NCI-H146 treated with DMSO at 0.1 percent for 48 hours (cell line): ENCODE results near the gene MND1.
"Not testable (repeated sequence)": the region's sequence is repeated elsewhere in the genome, so short reads cannot be mapped to it uniquely, and the experiment has no call there.

Experiments used
- DNase-seq: peaks from one replicate; lab custom pipeline; 2025; ENCODE audit not compliant: unreplicated experiment; lab: John Stamatoyannopoulos, UW

Gene MND1

DNA sequence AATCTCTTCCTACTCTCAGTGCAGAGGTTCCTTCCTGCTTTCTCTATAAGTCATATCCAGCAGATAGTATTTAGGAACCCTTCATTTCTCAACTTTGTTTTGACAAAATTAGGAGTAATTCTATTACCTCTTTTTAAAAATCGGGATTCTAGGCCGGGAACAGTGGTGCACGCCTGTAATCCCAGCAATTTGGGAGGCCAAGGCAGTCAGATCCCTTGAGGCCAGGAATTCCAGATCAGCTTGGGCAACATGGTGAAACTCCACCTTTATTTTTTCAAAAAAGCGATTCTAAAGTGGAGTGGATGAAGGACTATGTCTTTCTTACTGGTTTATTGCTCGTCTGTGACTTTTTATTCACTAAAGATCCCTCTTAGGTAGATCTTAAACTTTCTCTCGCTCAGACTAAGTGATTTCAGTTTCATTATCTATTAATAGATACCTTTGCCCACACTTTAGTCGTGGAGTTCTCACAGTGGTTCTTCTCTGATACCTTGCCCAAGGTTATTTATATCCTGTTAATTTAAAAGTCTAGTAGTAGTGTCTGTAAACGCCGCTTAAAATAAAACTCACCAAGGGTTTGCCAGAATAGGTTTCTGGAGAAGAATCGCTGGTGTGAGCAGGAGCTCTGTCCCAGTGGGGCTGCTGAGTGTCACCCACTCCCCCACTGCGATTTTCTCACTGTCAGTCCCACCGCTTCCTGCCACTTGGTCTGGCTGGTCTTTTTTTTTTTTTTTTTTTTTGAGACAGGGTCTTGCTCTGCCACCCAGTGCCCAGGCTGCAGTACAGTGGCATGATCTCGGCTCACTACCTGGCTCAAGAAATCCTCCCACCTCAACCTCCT lies 94.6 kb downstream of the MND1 start:
- DNase-seq = no peak

DNA sequence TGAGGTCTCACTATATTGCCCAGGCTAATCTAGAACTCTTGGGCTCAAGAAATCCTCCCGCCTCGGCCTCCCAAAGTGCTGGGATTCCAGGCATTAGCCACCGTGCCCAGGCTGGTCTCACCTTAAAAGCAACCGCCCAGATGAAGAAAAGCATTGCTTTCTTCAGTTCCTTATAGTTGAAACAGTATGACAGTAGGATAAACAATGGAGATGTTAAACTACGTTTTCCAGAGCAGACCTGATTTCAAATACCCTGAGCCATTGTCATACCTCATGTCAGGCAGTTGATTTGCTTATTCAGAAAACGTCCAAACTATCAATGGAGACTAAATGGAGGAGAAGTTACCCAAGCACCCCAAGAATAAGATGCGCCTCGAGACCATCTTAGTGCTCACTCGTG lies 95.3 kb downstream of the MND1 start:
- no peak for DNase-seq

DNA sequence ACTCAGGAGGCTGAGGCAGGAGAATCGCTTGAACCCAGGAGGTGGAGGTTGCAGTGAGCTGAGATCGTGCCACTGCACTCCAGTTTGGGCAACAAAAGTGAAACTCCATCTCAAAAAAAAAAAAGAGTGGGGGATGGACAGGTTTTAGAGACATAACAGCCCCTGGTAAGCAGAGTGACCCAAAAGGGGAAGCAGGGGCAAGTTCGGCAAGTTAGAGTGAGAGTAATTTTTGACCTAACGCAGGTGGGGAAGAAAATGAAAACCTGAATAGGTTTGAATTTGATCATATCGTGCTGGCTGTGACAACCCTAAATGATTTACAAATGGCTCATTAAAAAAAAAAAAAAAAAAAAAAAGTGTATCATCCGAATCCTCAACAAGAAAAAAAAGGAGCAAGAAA lies 96.0 kb downstream of the MND1 start:
- no peak for DNase-seq

DNA sequence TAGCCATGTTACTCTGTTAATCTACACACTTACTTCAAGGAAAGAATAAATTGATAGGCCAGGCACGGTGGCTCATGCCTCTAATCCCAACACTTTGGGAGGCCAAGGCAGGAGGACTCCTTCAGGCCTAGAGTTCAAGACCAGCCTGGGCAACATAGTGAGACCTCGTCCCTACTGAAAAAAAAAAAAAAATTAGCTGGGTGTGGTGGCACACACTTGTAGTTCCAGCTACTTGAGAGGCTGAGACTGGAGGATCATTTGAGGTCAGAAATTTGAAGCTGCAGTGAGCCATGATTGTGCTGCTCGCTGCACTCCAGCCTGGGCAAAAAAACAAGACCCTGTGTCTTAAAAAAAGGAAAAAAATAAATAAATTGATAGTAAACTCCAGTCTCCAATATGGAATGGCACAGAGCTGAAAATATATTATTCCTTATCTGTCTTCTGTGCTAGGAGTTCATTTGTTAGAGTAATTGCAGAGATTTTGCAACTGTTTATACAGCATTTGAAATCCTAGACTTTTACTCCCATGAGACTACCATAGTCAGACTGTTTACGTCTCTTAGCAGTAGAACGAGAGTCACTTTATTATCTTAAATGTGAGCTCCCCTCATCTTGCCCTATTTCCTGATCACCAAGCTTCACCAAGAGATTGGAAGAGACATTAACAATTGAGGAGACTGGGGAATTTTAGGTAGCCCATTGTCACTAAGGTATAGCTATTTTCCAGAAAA lies 102.9 kb downstream of the MND1 start:
- DNase-seq = no peak

DNA sequence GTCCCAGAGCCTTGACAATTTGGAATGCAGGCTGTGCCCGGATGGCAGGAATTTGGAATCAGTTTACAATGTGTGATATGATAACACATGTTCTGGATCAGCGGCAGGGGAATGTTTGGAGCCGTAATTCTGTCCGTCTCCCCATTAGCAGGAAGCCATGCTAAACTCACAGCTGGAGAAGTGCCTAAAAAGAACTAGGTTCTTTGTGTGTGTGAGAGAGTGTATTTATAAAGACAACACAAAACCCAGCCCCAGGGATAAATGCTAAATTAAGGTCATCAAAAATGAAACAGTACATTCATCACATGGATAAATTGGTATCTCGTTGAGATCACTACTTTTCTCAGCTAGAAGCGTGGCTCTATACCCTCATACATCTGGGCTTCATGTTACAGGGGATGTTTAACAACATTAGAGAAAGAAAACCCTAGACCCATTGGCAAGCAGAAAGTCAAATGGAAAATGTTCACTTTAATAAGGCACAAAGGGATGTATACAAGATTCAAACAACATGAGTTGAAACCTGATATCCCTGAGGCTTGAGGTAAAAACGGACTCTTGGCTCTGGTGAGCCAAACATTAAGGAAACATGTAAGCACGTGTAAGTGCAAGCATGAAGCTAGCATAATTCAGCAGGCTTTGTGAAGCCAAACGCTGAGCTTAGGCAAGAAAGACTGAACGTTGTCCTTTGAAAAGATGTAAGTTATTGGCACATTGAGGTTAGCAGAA lies 103.7 kb downstream of the MND1 start:
- DNase-seq = peak; percentile 8

DNA sequence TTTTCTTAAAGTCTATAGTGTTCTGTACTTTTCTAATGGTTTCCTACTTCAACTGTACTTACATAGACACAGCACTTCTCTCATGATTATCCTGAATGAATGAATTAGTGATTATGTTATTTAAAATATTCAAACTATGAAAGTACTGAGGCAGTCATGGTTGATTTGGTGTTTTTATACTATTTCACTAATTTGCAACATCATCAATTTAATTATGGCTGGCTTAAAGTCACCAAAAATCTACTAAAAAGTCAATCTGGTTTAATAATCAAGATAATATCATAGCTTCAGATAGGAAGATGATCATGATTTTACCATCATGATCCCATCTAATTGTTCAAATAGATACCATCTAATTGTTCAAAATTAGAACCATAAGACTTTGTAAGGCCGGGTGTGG lies 104.8 kb downstream of the MND1 start:
- DNase-seq = no peak

DNA sequence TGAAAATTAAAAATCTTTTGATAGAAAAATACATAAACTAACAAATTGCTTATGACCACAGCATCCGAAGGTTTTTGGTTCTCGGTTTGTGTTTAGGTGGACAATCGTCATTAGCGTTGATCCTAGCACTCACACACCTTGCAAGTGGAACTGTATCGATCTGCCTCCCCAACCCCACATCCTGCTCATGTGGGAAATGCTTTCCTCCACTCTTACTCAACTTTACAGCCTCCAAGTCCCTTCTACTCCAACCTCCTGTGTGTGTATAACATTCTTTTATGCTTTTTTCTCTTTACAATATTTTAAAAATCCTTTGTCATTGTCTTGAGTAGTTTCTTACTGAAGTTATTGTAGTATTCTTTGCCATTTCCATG lies 106.0 kb downstream of the MND1 start:
- no peak for DNase-seq

DNA sequence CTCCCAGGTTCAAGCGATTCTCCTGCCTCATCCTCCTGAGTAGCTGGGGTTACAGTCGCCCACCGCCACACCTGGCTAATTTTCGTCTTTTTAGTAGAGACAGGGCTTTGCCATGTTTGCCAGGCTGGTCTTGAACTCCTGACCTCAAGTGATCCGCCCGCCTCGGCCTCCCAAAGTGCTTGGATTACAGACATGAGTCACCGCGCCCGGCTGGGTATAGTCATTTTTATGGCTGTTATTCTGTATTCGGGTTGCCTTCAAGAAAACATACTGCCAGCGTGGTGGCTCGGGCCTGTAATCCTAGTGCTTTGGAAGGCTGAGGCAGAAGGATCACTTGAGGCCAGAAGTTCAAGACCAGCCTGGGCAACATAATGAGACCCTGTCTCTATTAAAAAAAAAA lies 106.7 kb downstream of the MND1 start:
- DNase-seq = not testable (repeated sequence)

DNA sequence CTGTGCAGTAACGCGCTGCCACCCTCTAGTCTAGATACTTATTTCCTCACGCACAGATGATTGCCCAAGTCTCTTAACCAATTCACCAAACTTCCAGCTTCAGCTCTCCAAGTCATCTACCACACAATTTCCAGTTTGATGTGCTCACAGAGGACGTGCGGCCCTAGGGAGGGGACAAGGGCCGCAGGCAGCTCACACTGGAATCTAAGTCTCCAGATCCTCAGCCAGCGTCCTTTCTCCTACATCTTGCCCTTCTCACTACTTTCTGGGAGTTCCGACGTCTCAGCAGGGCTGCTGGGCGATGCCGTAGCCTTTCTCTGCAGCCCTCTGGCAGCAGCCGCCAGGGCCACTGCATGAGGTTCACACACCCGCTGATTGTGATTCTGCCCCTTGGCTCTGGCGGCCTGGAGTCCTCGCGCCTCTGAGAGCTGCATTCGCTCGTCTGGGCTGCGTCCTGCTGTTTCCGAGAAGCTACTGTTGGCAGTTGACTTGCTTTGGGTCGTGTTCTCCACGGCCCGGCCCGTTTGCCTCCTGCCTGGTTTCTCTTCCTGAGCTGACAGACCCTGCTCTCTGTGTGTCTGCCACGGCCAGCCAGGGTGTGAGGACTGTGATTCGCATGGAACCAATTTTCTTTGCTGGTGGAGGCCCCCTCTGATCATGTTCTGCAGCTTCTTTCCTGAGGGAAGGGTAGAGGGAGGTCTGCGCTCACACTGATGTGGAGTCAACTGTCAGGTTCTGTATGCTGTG lies 107.6 kb downstream of the MND1 start:
- DNase-seq = no peak

DNA sequence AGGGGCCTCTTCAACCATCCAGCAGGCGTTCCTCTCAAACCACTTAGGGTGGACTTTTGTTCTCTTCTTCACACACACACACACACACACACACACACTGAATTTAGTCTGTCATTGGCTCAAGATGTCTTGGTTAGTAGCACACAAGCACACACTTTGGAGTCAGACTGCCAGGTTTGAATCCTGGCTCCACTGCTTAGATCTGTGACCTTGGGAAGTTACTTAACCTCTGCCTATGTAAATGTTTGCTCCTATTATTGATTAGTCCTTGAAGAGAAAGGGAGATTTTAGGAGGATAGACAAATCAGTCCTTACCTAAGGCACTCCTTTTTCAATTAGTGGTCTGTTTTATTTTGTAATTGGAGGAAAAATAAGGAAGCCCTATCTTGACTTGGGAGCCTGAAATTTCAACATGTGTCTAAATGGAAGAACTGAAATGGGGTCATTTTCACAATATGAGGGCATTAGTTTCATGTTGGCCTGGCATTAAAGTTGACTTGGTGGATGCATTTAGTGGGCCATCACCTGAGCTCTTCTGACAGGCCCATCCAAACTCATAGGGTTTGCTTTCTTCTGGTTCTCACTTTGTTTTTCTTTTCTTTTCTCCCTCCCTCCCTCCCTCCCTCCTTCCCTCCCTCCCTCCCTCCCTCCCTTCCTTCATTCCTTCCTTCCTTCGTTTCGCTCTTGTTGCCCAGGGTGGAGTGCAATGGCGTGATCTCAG lies 108.3 kb downstream of the MND1 start:
- DNase-seq = no peak

DNA sequence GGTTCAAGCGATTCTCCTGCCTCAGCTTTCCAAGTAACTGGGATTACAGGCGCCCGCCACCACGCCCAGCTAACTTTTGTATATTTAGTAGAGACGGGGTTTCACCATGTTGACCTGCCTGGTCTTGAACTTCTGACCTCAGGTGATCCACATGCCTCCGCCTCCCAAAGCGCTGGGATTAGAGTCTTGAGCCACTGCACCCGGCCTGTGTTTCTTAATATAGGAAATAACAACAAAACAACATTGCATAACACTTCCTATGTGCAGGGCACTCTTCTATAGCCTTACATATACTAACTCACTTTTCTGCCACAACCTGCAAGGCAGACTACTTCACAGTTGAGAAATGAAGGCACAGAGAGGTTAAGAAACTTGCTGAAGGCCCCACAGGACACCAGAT lies 108.9 kb downstream of the MND1 start:
- no peak for DNase-seq

DNA sequence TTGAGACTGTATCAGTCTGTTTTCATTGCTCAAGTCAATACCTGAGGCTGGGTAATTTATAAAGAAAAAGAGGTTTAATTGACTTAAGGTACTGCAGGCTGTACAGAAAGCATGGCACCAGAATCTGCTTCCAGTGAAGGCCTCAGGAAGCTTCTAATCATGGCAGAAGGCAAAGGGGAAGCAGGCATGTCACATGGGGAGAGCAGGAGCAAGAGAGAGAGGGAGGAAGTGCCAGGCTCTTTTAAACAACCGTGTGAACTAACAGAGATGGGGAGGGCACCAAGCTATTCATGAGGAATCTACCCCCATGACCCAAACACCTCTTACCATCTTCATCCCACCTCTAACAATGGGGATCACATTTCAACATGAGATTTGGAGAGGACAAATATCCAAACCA lies 114.5 kb downstream of the MND1 start:
- no peak for DNase-seq

DNA sequence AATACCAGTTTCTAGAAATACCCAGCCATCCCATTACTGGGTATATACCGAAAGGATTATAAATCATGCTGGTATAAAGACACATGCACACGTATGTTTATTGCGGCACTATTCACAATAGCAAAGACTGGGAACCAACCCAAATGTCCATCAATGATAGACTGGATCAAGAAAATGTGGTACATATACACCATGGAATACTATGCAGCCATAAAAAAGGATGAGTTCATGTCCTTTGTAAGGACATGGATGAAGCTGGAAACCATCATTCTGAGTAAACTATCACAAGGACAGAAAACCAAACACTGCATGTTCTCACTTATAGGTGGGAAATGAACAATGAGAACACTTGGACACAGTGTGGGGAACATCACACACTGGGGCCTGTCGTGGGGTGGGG lies 117.1 kb downstream of the MND1 start:
- not testable (repeated sequence) for DNase-seq

DNA sequence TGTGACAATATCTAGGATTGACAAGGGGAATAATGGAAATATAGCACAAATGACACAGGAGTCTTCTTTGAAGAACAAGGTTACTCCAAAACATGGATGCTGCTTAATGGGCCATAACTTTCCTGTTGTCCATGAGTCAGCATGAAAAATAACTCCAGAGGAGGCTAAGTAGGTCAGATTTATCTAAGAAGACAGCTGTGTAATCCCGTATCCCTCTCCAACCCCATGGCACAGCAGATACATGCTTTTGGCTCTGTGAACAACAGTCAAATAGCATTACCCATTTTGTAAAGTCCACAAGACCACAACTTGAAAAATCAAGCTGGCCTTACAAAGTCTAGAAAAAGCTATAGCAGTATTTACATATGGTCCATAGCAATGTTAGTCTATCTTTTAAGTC lies 119.6 kb downstream of the MND1 start:
- no peak for DNase-seq
